Aorta (tissue), 5 donors: ENCODE results near the gene TBC1D22A. TPM values are rescaled to one million over a fixed set of nuclear protein-coding genes. Genes with fewer than 3 reads are reported as not detected.
"Not testable (repeated sequence)": the region's sequence is repeated elsewhere in the genome, so short reads cannot be mapped to it uniquely, and the experiment has no call there.

Experiments used
- ATAC-seq: fragments of 200-7000 bp; cut with Tn5 transposase; one replicate; pipeline ENCODE4 v1.9.1; 2022; ENCODE audit warnings: moderate library complexity; ENCODE audit not compliant: low FRiP score
- DNase-seq, 2 donors: peaks; one replicate each; pipeline ENCODE4 v3.0.0-alpha.2; 2020
- H3K27ac ChIP-seq, 2 donors: one replicate each; pipeline ENCODE4 v1.5.1; 2013; ENCODE audit warnings: low read length in 2 of 2, mild to moderate bottlenecking in 2 of 2, moderate library complexity in 2 of 2, control low read depth in 1 of 2, inconsistent platforms in 1 of 2, low read depth in 1 of 2
- H3K27me3 ChIP-seq, 2 donors: one replicate each; pipeline ENCODE4 v1.6.1; 2013; ENCODE audit warnings: control low read depth in 1 of 2, low read length in 1 of 2, mild to moderate bottlenecking in 1 of 2, moderate library complexity in 1 of 2; ENCODE audit not compliant: insufficient read depth in 2 of 2, control insufficient read depth in 1 of 2
- H3K36me3 ChIP-seq, 2 donors: one replicate each; pipeline ENCODE4 v1.6.1; 2013; ENCODE audit warnings: control low read depth in 1 of 2, low read length in 1 of 2, mild to moderate bottlenecking in 1 of 2; ENCODE audit not compliant: insufficient read depth in 2 of 2, control insufficient read depth in 1 of 2
- H3K4me1 ChIP-seq, 2 donors: one replicate each; pipeline ENCODE4 v1.6.1; 2013; ENCODE audit warnings: low read length in 2 of 2, control low read depth in 1 of 2, mild to moderate bottlenecking in 1 of 2, moderate library complexity in 1 of 2; ENCODE audit not compliant: insufficient read depth in 2 of 2, control insufficient read depth in 1 of 2
- H3K4me3 ChIP-seq, 2 donors: one replicate each; pipeline ENCODE4 v1.5.1; 2013; ENCODE audit warnings: low read length in 2 of 2, control low read depth in 1 of 2, mild to moderate bottlenecking in 1 of 2
- H3K9me3 ChIP-seq: one replicate; pipeline ENCODE4 v1.6.1; 2013; ENCODE audit warnings: mild to moderate bottlenecking, low read length; ENCODE audit not compliant: control insufficient read depth
- WGBS, 2 donors: extraction: QIAGEN DNeasy Blood & Tissue Kit; methylation state at CpG; one replicate each; pipeline ENCODE4 v1.1.7; 2013; 5-methylcytosine and 5-hydroxymethylcytosine counted together
- intact Hi-C, 2 donors: fragments of 100-400 bp; cut with DNase I; formaldehyde crosslinking; loops; one replicate each; pipeline versions ENCODE4 v1.14.2 to v1.15.0; 2022
- polyA plus RNA-seq, 2 donors: library from polyadenylated mRNA; stranded (reverse); fragments of 200-250 nt; gene quantifications; one replicate each; pipeline ENCODE4 v1.2.3, GENCODE V29; 2013
- total RNA-seq, 2 donors: library from RNA; stranded (reverse); fragmentation: NEBNext Ultra II Directional; extraction: Animal tissue kit (Norgen Biotek cat#: 25700); gene quantifications; one replicate each; pipeline ENCODE4 v1.2.1, GENCODE V29; 2021
- donor health status: healthy with polysubstance abuse.
- donor health status: Bipolar disorder and iron deficiency.
- donor health status: DM: no; HTN: no; CAD: no.
- donor health status: DM: no; HTN: no; CAD: no.
- donor health status: DM: yes; HTN: yes; CAD: no.

TBC1D22A gene
- total and polyA plus RNA-seq, 4 donors = 10.8 to 37.1 (median 17.9) TPM

DNA sequence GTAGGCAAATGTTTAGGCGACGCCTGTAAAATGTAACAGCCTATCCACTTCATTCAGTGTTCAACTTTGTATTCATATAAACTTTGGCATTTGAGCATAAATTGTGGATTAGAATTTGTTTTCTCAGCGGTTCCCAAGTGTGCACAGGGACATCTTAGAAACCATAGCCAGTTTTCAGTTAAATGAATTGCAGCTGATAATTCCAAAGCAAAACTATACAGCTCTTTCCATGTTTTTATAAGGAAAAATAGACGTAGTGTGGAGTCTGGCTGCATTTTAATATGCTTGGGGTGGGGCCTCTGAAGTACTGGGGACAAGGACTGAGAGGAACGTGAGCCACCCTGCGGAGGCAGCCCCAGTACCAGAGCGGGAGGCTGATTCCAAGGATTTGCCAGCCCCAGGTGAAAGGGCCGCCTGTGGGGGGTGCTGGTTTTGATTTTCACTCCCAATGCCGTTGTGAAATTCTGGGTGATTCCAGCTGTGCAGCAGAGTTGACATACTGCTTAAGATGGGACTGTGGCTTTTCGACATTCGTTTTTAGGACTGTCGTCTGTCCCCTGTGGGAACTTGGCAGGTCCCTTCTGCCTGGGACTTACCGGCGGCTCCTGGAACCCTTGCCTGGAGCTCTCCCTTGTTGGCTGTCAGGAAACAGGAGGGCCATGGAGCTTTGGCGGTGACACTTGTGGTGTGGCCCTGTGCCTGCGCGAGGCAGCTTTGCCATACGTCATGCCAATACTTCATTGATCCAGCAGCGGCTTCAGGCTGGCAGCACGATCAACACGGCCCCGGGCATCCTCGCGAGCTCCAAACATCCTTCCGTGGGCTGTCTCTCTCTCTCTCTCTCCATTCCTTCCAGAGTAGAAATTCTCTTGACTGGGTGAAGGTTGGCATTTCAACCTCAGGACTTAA, 370.9 kb downstream of the TBC1D22A start:
- ATAC-seq = no peak
- H3K9me3 ChIP-seq = no peaks in the 10 kb centered on the region
- H3K36me3 ChIP-seq = no peaks in the 10 kb centered on the region
- no peaks in the 10 kb centered on the region for H3K4me1 ChIP-seq
- no peaks in the 10 kb centered on the region for H3K27me3 ChIP-seq
- H3K4me3 ChIP-seq = no peak overlapping the region
- WGBS, 2 donors = 77 to 82% methylated on average over 25 of the region's 25 CpGs
- intact Hi-C loops = no loop called here
- no peak overlapping the region for H3K27ac ChIP-seq
- DNase-seq = no peak

DNA sequence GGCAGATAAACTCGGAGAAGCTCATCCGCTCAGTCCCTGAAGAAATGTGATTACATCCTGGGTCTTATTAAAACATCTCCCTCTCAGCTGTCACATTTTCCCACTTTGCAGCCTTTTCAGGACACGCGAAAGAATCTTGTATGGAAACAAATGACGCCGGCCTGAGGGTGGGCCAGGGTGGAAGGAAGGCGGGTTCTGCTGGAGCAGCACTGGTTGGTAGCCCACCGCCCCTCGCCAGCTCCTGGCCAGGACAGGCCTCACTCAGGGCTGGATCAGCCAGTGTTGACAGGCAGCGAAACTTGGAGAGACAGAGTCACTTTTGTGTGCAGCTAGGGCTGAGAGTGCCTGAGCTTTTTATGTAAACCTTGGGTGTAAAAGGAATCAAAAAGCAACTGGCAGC, 371.8 kb downstream of the TBC1D22A start:
- intact Hi-C loops = no loop called here
- ATAC-seq = no peak
- Histone ChIP-seq H3K4me3 (no peak overlapping the region), H3K27me3 (no peaks in the 10 kb centered on the region), H3K27ac (no peak overlapping the region), H3K9me3 (no peaks in the 10 kb centered on the region), H3K36me3 (no peaks in the 10 kb centered on the region), H3K4me1 (no peaks in the 10 kb centered on the region)
- DNase-seq = no peak
- WGBS, 2 donors = 86 to 91% methylated on average over 10 of the region's 10 CpGs

DNA sequence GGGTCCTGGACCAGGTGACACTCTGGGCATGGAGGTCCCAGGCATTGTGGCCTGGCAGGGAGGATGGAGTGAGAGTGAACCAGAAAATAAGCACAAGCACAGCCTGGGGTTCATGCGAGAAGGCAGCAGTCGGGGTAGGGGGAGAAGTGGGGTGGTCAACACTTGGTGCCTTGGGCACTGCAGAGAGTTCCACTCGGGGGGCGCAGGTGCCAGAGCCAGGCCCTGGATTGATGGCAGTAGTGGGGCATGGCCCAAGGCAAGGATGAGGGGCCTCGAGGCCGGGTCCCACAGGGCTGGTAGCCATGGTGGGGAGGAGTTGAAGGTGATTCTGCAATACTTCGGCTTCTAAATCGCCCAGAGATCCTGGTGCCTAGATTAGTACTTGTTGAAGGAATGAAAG, 372.9 kb downstream of the TBC1D22A start:
- ATAC-seq = no peak
- H3K27ac ChIP-seq = no peak overlapping the region

DNA sequence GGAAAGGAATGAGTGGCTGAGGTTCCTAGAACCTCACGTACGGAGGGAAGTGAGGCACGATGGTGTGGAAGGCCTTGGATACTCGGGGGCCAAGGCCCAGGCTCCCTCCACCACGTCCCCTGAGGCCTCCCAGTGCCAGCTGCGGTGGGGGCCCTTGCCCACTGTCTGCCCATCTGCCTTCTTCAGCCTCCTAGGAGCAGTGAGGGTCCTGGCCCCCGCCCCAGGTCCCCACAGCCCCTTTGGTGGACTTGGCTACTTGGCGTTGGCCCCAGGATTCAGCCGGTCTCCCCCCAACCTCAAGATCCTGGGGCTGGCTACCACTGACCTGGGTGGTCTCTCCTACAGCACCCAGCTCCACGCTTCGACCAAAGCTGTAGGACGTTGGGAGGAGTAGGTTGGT, 373.6 kb downstream of the TBC1D22A start:
- no peak for ATAC-seq
- WGBS, 2 donors = 86 to 94% methylated on average over 12 of the region's 12 CpGs
- intact Hi-C loops = no loop called here

More for the DNA sequence above, 372.9 kb downstream of the TBC1D22A start:
- Histone ChIP-seq H3K9me3 (no peaks in the 10 kb centered on the region), H3K27me3 (no peaks in the 10 kb centered on the region), H3K4me1 (no peaks in the 10 kb centered on the region), H3K36me3 (no peaks in the 10 kb centered on the region), H3K4me3 (no peak overlapping the region)
- no peak for DNase-seq
- intact Hi-C loops = no loop called here
- 84 to 91% methylated on average over 8 of the region's 8 CpGs for WGBS, 2 donors

DNA sequence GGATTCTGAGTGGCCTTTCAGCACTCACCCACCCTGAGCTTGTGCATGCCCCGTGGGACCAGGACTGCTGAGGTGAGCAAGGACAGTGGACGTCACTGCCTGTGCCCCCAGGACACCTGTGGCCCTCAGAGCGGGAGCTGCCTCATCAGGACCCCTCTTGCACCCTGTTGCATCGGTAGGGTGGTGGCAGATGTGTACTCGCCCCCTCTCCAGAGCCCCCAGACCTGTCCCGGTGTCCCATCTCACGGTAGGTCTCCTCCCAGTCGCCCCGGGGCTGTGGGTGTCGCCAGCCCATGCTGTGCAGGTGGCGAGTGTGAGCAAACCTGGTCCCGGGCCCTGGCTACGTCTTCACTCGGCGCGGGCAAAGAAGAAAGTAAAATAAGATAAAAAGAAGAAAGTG, 374.2 kb downstream of the TBC1D22A start:
- intact Hi-C loops = no loop called here
- DNase-seq = no peak
- no peaks in the 10 kb centered on the region for H3K9me3 ChIP-seq
- no peaks in the 10 kb centered on the region for H3K27me3 ChIP-seq
- 96 to 97% methylated on average over 15 to 16 of the region's 16 CpGs for WGBS, 2 donors
- no peak overlapping the region for H3K4me3 ChIP-seq
- no peak for ATAC-seq
- H3K4me1 ChIP-seq = no peaks in the 10 kb centered on the region
- no peak overlapping the region for H3K27ac ChIP-seq
- no peaks in the 10 kb centered on the region for H3K36me3 ChIP-seq

More for the DNA sequence above, 373.6 kb downstream of the TBC1D22A start:
- H3K9me3 ChIP-seq = no peaks in the 10 kb centered on the region
- no peak for DNase-seq
- no peak overlapping the region for H3K4me3 ChIP-seq
- H3K27me3 ChIP-seq = no peaks in the 10 kb centered on the region
- H3K27ac ChIP-seq = no peak overlapping the region
- no peaks in the 10 kb centered on the region for H3K36me3 ChIP-seq
- no peaks in the 10 kb centered on the region for H3K4me1 ChIP-seq

DNA sequence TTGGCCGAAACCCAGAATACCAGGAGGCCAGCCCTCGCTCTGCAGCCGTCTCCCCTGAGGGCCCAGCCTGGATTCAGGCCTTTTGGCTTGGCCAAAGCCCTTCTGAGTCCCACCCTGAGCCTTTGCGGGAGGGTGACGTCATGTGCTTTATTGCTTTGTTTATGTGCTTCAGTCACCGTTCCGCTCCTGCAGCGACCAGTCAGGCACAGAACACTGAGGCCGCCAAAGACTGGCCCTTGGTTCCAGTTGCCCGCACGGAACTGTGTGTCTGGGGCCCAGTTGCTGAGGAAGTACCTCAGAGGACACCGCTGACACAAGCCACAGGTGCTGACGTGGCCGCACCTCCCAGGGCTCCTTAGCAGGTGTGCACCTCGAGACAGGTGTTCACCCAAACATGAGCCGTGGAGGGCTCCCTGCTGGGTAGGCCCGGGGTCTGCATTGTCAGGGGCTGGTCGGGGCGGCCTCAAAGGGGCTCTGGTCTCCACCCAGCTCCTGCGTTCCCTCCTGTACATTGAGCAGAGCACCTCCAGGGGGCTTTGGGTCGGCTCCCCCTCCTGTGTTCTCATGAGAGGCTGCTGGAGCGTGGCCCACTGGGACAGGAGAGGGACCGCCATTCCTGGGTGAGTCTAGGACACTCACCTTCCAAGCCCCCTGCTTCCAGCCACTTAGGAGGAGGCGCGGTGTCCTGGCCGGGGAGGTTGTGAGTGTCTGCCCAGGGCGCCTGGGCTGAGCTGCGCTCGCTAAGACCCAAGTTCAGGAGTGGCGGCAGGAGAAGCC, 376.8 kb downstream of the TBC1D22A start:
- DNase-seq (no peak), ATAC-seq (no peak)
- 85 to 89% methylated on average over 30 of the region's 30 CpGs for WGBS, 2 donors
- Histone ChIP-seq H3K27me3 (no peaks in the 10 kb centered on the region), H3K36me3 (no peaks in the 10 kb centered on the region), H3K27ac (no peak overlapping the region), H3K9me3 (no peaks in the 10 kb centered on the region), H3K4me1 (no peaks in the 10 kb centered on the region), H3K4me3 (no peak overlapping the region)
- intact Hi-C loops = no loop called here

DNA sequence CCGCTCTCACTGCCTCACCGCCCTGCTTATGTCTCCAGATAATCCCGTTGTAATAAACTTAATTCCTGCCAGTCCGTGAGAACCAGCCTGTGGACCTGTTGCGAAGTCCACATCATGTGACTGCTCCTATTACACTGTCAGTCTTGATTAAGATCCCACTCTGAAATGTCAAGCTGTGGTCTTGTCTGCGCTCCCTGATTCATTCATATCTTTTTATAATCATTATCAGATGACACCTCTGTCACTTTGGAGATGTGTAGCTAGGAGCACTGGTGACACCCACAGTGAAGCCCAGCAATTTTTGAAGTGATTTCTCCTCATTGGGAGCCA, 377.3 kb downstream of the TBC1D22A start:
- intact Hi-C loops = no loop called here
- no peaks in the 10 kb centered on the region for H3K4me1 ChIP-seq
- ATAC-seq (no peak), DNase-seq (no peak)
- H3K4me3 ChIP-seq = no peak overlapping the region
- H3K36me3 ChIP-seq = no peaks in the 10 kb centered on the region
- H3K27ac ChIP-seq = no peak overlapping the region
- no peaks in the 10 kb centered on the region for H3K9me3 ChIP-seq
- 94 to 98% methylated on average over 6 of the region's 6 CpGs for WGBS, 2 donors
- H3K27me3 ChIP-seq = no peaks in the 10 kb centered on the region

DNA sequence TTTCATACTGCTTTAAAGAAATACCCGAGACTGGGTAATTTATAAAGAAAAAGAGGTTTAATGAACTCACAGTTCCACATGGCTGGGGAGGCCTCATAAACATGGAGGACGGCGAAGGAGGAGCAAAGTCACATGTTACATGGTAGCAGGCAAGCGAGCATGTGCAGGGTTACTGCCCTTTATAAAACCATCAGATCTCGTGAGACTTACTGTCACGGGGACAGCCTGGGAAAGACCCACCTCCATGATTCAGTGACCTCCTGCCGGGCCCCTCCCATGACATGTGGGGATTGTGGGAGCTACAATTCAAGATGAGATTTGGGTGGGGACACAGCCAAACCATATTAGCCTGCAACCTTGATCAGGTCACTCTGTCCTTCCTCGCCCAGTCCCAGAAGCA, 378.5 kb downstream of the TBC1D22A start:
- H3K4me1 ChIP-seq, ATAC-seq, H3K27ac ChIP-seq, H3K36me3 ChIP-seq, intact Hi-C loops, DNase-seq, H3K27me3 ChIP-seq, H3K9me3 ChIP-seq, H3K4me3 ChIP-seq: not testable (repeated sequence)
- 96 to 97% methylated on average over 8 of the region's 8 CpGs for WGBS, 2 donors
